ENCODE results near the gene RBM6. TPM values are rescaled to one million over a fixed set of nuclear protein-coding genes. Genes with fewer than 3 reads are reported as not detected.
"Not testable (repeated sequence)": the region's sequence is repeated elsewhere in the genome, so short reads cannot be mapped to it uniquely, and the experiment has no call there.

Gene RBM6
- total and polyA plus RNA-seq, 9 of the 15 experiments (the other 6 are each of a cell fraction or from before 2014, with no cell fraction given): 19.9 to 82.2 (median 57.8) TPM

GRCh38 chr3:50078622-50079021, 138.7 kb downstream of the RBM6 start:
- Histone ChIP-seq H2AFZ (ENCODE audit: low read depth, low read length) (no peak overlapping the region), H3K9me1 (ENCODE audit: control insufficient read depth, insufficient read depth, low read length) (no peaks in the 10 kb centered on the region), H3K79me2 (ENCODE audit: control insufficient read depth, insufficient read depth, low read length) (no peaks in the 10 kb centered on the region), H3K4me1 (replicated peaks in 1 of 2; ENCODE audit: control insufficient read depth in 2 of 2, insufficient read depth in 2 of 2, low read length in 2 of 2) (no peaks in the 10 kb centered on the region), H3K36me3 (ENCODE audit: control insufficient read depth, insufficient read depth, low read length) (peaks cover 19% of the 10 kb centered on the region; the same call in 2 of the 3 replicates), H3K9ac (ENCODE audit: insufficient read depth in 1 of 2, low read depth in 2 of 2, low read length in 2 of 2) (no peak overlapping the region), H4K20me1 (replicated peaks; ENCODE audit: control insufficient read depth, insufficient read depth, low read length) (no peaks in the 10 kb centered on the region), H3K27me3 (ENCODE audit: control insufficient read depth in 2 of 2, insufficient read depth in 2 of 2, low read length in 2 of 2) (no peaks in the 10 kb centered on the region), H3K9me3 (replicated peaks; ENCODE audit: control insufficient read depth, insufficient read depth, low read depth, low read length) (no peaks in the 10 kb centered on the region), H3K4me2 (ENCODE audit: insufficient read depth, low read length) (no peak overlapping the region), H3K4me3 (no peak overlapping the region), H3K27ac (ENCODE audit: extremely low read depth, low read depth, low read length) (no peak overlapping the region)
- no peak for DNase-seq (ENCODE audit: extremely low read depth in 1 of 4, low spot score in 3 of 4)
- WGBS (ENCODE audit: insufficient coverage, low coverage, missing lambda C conversion rate): 20% methylated on average over 1 of the region's 1 CpG
- peak; percentile 64 for ATAC-seq
- FAIRE-seq: no peak
- CTCF ChIA-PET (ENCODE audit: low intra/inter-chr PET ratio): no interaction called here
- intact Hi-C loops (cut with micrococcal nuclease): no loop called here
- POLR2A ChIA-PET: interaction anchor here (3.1 kb wide), 1 partner anchor 11 kb away, joined by 12 read pairs; the partner anchor contains the start of gene RBM5
- in situ Hi-C loops (cut with MboI): no loop called here
- no TSS peak for BruUV-seq (replicated peaks)
- TF ChIP-seq TEAD2 (tag; IDR thresholded peaks at IDR 0.05): no peak
- peak; percentile 7; the same call in 1 of the 2 replicates for TF ChIP-seq USF1 (CRISPR knock-in tag; IDR thresholded peaks at IDR 0.05)

GRCh38 chr3:50084951-50085350, 145.0 kb downstream of the RBM6 start:
- BruUV-seq (replicated peaks); CTCF ChIA-PET (ENCODE audit: low intra/inter-chr PET ratio); H3K4me1 ChIP-seq (replicated peaks in 1 of 2; ENCODE audit: control insufficient read depth in 2 of 2, insufficient read depth in 2 of 2, low read length in 2 of 2); H2AFZ ChIP-seq (ENCODE audit: low read depth, low read length); H3K4me2 ChIP-seq (ENCODE audit: insufficient read depth, low read length); H3K9me3 ChIP-seq (replicated peaks; ENCODE audit: control insufficient read depth, insufficient read depth, low read depth, low read length); H3K27me3 ChIP-seq (ENCODE audit: control insufficient read depth in 2 of 2, insufficient read depth in 2 of 2, low read length in 2 of 2); H3K9me1 ChIP-seq (ENCODE audit: control insufficient read depth, insufficient read depth, low read length); ATAC-seq; H4K20me1 ChIP-seq (replicated peaks; ENCODE audit: control insufficient read depth, insufficient read depth, low read length); in situ Hi-C loops (cut with MboI); H3K9ac ChIP-seq (ENCODE audit: insufficient read depth in 1 of 2, low read depth in 2 of 2, low read length in 2 of 2); DNase-seq (ENCODE audit: extremely low read depth in 1 of 4, low spot score in 3 of 4); H3K4me3 ChIP-seq; H3K36me3 ChIP-seq (ENCODE audit: control insufficient read depth, insufficient read depth, low read length); FAIRE-seq; POLR2A ChIA-PET; H3K27ac ChIP-seq (ENCODE audit: extremely low read depth, low read depth, low read length): not testable (repeated sequence)
- intact Hi-C loops (cut with micrococcal nuclease): loop anchor here (5.0 kb wide), 1 partner anchor 158 kb away; the partner anchor contains the start of gene MON1A
- peaks cover 13% of the 10 kb centered on the region for H3K79me2 ChIP-seq (ENCODE audit: control insufficient read depth, insufficient read depth, low read length)
- WGBS (ENCODE audit: insufficient coverage, low coverage, missing lambda C conversion rate): 19% methylated on average over 7 of the region's 33 CpGs
